Uterus (tissue), 4 donors: ENCODE results near the gene SLC7A5. TPM values are rescaled to one million over a fixed set of nuclear protein-coding genes. Genes with fewer than 3 reads are reported as not detected.
"Not testable (repeated sequence)": the region's sequence is repeated elsewhere in the genome, so short reads cannot be mapped to it uniquely, and the experiment has no call there.

ENCODE experiments used
- DNase-seq, 2 donors: peaks; one replicate each; pipeline ENCODE4 v3.0.0-alpha.2; 2019 to 2020
- H3K27ac ChIP-seq, 2 donors: fragments of 200-600 bp; sonication (generic); 1 replicate in 1 of 2; 2 replicates in 1 of 2; pipeline ENCODE4 v1.5.1; 2016 to 2018
- H3K27me3 ChIP-seq, 2 donors: fragments of 200-600 bp; sonication (generic); one replicate each; pipeline ENCODE4 v1.5.1; 2018 to 2019; ENCODE audit warnings: control low read depth in 1 of 2
- H3K36me3 ChIP-seq, 2 donors: fragments of 200-600 bp; sonication (generic); one replicate each; pipeline ENCODE4 v1.5.1; 2019; ENCODE audit warnings: control low read depth in 1 of 2
- H3K4me1 ChIP-seq, 2 donors: fragments of 200-600 bp; sonication (generic); one replicate each; pipeline ENCODE4 v1.5.1; 2018 to 2019; ENCODE audit warnings: control low read depth in 1 of 2
- H3K4me3 ChIP-seq, 2 donors: fragments of 200-600 bp; sonication (generic); 1 replicate in 1 of 2; 2 replicates in 1 of 2; pipeline ENCODE4 v1.5.1; 2018 to 2019; ENCODE audit warnings: mild to moderate bottlenecking in 1 of 2
- H3K9me3 ChIP-seq, 2 donors: fragments of 200-600 bp; sonication (generic); one replicate each; pipeline ENCODE4 v1.5.1; 2019; ENCODE audit warnings: control low read depth in 1 of 2
- CTCF ChIP-seq, 4 experiments: fragments of 200-600 bp in 2 of 4; fragments of 450-650 bp in 2 of 4; sonication (generic) in 2 of 4; IDR thresholded peaks; one replicate each; pipeline ENCODE4 v1.5.1; 2016 to 2019; ENCODE audit warnings: antibody characterized with exemption in 4 of 4, mild to moderate bottlenecking in 2 of 4, moderate library complexity in 1 of 4
- POLR2A ChIP-seq, 2 donors: fragments of 450-650 bp; IDR thresholded peaks; one replicate each; pipeline ENCODE4 v1.6.1; 2016; ENCODE audit warnings: antibody characterized with exemption in 2 of 2, mild to moderate bottlenecking in 1 of 2, moderate library complexity in 1 of 2
- intact Hi-C: fragments of 100-400 bp; cut with DNase I; formaldehyde crosslinking; loops from one replicate; pipeline ENCODE4 v1.15.1; 2023; ENCODE audit warnings: low total_unique reads
- total RNA-seq, 4 donors: library from RNA; depleted of rRNA in 3 of 4; stranded (reverse); fragments of >200 nt in 3 of 4; gene quantifications; one replicate each; pipeline versions ENCODE4 v1.1.0 to v1.2.4, GENCODE V29; 2014 to 2023
- donor health status: DM: yes; HTN: yes; CAD: no.

The SLC7A5 gene
- total RNA-seq, 4 donors from 2014 or later, result 0.88 to 2.0 (median 1.3) TPM; not detected in 1

- intact Hi-C loops, result no loop called here
- Histone ChIP-seq H3K36me3 (no peaks in the 10 kb centered on the region), H3K4me3 (no peak overlapping the region), H3K9me3 (no peaks in the 10 kb centered on the region), H3K4me1 (no peaks in the 10 kb centered on the region), H3K27me3 (no peaks in the 10 kb centered on the region), H3K27ac (no peak overlapping the region)
- no peak for TF ChIP-seq CTCF (IDR thresholded peaks at IDR 0.05)
- TF ChIP-seq POLR2A (IDR thresholded peaks at IDR 0.05), result no peak
- no peak for DNase-seq
Measured at GRCh38 chr16:87881324-87882200, 12.3 kb upstream of the SLC7A5 start.

DNA sequence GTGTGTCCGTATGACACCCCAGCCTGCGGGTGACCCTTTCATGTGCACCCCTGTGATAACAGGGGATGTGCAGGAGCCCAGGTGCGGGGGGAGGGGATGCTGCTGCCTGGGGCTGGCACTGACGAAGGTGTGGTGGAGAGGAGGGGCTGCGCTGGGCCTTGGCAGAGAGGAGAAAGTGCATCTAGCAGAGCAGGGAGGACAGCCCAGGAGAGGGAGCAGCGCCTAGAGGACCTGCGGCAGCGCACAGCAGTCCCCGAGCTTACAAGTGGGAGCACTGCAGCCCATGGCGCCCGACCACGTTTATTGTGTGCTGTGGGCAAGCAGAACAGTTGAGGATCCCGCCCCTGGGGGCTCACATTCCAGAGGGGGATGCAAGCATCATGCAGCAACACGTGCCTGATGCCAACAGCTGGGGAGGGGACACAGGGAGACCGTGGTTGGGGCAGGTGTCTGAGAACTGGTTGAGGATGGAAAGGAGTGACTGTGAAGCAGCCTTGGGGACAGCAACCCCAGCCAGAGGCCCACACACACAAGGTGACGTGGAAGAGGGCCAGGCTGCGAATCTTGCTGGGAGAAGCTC is 10.9 kb upstream of the SLC7A5 start:
- no peak overlapping the region for H3K27ac ChIP-seq
- no peaks in the 10 kb centered on the region for H3K4me1 ChIP-seq
- no peak overlapping the region for H3K4me3 ChIP-seq
- intact Hi-C loops, result no loop called here
- no peaks in the 10 kb centered on the region for H3K9me3 ChIP-seq
- no peaks in the 10 kb centered on the region for H3K36me3 ChIP-seq
- DNase-seq, result no peak
- TF ChIP-seq CTCF (IDR thresholded peaks at IDR 0.05) (no peak), POLR2A (IDR thresholded peaks at IDR 0.05) (no peak)
- H3K27me3 ChIP-seq, result no peaks in the 10 kb centered on the region

DNA sequence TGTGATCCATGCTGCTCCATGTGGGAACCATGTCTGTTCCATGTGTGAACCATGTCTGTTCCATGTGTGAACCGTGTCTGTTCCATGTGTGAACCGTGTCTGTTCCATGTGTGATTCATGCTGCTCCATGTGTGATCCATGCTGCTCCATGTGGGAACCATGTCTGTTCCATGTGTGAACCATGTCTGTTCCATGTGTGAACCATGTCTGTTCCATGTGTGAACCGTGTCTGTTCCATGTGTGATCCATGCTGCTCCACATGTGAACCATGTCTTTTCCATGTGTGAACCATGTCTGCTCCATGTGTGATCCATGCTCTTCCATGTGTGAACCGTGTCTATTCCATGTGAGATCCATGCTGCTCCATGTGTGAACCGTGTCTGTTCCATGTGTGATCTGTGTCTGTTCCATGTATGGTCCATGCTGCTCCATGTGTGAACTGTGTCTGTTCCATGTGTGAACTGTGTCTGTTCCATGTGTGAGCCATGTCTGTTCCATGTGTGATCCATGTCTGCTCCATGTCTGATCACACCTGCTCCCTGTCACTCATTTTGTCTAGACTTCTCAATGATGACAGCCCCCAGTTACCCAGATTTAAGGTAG is 10.2 kb upstream of the SLC7A5 start:
- H3K36me3 ChIP-seq, H3K9me3 ChIP-seq, H3K27me3 ChIP-seq, H3K4me3 ChIP-seq, DNase-seq, intact Hi-C loops, H3K27ac ChIP-seq, H3K4me1 ChIP-seq: not testable (repeated sequence)

- no peaks in the 10 kb centered on the region for H3K4me1 ChIP-seq
- no peaks in the 10 kb centered on the region for H3K27me3 ChIP-seq
Measured at GRCh38 chr16:87878704-87879103, 9.4 kb upstream of the SLC7A5 start.

DNA sequence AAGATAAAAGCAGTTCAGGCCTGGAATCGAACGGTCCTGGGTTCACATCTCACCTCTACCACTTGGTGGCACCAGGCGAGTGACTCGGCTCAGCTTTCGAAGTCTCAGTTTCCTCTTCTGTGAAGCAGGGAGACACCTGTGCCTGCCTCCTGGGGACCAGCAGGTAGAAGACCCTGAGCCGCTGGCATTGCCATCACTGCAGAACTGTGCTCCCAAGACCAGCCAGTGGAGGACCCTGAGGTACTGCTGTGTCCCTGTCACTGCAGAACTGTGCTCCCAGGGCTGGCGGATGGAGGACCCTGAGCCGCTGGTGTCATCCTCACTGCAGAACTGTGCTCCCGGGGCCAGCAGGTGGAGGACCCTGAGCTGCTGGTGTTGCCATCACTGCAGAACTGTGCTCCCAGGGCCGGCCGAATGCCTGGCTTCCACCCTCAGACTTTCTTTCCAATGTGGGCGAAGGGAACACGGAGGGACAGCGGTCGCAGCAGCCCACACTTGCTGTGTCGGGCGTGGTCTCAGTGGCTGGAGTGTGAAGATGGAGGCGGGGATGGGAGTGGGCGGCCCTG is 8.7 kb upstream of the SLC7A5 start:
- H3K4me1 ChIP-seq, result no peaks in the 10 kb centered on the region
- TF ChIP-seq CTCF (IDR thresholded peaks at IDR 0.05) (no peak), POLR2A (IDR thresholded peaks at IDR 0.05) (no peak)
- H3K27me3 ChIP-seq, result no peaks in the 10 kb centered on the region
- intact Hi-C loops, result no loop called here
- no peak overlapping the region for H3K27ac ChIP-seq
- H3K9me3 ChIP-seq, result no peaks in the 10 kb centered on the region
- H3K36me3 ChIP-seq, result no peaks in the 10 kb centered on the region
- no peak overlapping the region for H3K4me3 ChIP-seq
- DNase-seq, result no peak

More at GRCh38 chr16:87878704-87879103, 9.4 kb upstream of the SLC7A5 start:
- H3K9me3 ChIP-seq, result no peaks in the 10 kb centered on the region
- TF ChIP-seq POLR2A (IDR thresholded peaks at IDR 0.05) (no peak), CTCF (IDR thresholded peaks at IDR 0.05) (no peak)
- no peak for DNase-seq
- intact Hi-C loops, result no loop called here
- H3K36me3 ChIP-seq, result no peaks in the 10 kb centered on the region
- H3K4me3 ChIP-seq, result no peak overlapping the region
- no peak overlapping the region for H3K27ac ChIP-seq
